Stimulated activated naive CD4-positive, alpha-beta T cell treated with Interleukin-2 at 50 U/mL for 16 hours (primary cell): ENCODE measurements around the gene TMOD4.
"Not testable (repeated sequence)": the region's sequence is repeated elsewhere in the genome, so short reads cannot be mapped to it uniquely, and the experiment has no call there.

Experiments
- DNase-seq: peaks from one replicate; lab custom pipeline; 2025; lab: John Stamatoyannopoulos, UW

The TMOD4 gene

DNA sequence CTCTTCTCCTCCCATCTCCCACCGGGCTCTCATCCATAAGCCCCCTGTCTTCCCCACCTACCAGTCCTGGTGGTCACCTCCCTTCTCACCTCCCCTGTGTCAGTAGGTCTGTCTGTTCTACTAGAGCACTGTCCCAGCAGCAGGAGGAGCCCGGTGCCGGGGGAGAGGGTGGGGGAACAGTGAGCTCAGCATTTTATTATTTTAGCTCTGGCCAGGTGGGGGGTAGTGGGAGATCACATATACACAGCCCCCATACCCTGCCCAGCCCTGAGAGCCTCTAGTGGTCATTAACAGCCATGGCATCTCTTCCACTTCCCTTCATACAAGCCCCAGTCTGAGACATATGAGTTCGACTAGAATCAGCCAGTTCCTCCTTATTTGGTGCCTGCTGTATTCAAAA, at the start of gene TMOD4:
TMOD4 (minus strand) TSS at position 119 of the 400 bp plus-strand sequence. CDS start 1,106 bp downstream, outside the sequence.
- DNase-seq, result no peak

DNA sequence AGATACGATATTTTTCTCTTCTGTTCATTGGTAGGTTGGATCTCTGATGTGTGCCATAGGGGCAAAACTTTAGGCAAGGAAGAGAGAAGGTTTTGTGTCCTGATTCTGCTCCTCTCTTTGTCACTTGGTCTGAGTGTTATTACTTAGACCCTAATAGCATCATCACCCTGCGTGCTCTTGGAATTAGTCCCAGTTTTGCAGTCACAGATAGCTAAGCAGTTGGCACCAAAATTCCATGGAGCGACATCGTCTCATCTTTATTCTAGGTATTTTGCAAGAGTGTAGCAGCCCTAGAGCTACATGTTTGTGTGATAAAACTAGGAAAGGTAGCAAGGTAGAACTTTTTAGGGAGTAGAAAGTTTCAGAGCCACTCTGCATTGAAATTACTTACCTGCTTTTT, 46.3 kb upstream of the TMOD4 start:
- DNase-seq, result no peak

DNA sequence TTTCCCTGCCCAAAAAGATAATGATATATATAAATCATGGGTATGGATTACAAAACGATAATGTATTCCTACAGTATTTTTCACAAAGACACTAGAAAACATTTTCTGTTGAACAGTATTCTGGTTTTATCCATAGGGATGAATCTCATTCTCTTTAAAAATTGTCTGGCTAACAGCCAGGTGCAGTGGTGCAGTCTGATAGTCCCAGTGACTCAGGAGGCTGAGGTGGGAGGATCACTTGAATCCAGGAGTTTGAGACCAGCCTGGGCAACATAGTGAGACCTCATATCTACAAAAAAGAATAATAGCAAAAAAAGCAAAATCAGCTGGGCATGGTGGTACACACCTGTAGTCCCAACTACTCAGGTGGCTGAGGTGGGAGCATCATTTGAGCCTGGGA, 45.8 kb upstream of the TMOD4 start:
- DNase-seq, result no peak

DNA sequence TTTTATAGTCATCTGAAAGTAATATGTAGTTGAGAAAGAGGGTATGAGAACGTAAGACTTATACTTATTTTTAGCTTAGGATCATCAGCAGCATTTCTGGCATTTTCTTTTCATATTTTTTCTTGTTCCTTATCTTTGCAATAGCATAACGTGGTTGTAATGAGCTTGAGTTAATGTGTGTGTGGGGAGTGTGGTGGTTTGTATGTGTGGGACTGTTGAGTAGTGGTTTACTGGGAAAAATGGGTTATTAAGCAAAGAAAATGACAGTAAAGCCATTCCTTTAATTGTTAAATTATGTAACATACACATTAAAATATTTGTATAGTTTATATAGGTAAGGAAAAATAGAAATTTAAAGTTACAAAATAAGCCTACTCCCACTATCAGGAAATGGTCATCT, 37.8 kb upstream of the TMOD4 start:
- no peak for DNase-seq

DNA sequence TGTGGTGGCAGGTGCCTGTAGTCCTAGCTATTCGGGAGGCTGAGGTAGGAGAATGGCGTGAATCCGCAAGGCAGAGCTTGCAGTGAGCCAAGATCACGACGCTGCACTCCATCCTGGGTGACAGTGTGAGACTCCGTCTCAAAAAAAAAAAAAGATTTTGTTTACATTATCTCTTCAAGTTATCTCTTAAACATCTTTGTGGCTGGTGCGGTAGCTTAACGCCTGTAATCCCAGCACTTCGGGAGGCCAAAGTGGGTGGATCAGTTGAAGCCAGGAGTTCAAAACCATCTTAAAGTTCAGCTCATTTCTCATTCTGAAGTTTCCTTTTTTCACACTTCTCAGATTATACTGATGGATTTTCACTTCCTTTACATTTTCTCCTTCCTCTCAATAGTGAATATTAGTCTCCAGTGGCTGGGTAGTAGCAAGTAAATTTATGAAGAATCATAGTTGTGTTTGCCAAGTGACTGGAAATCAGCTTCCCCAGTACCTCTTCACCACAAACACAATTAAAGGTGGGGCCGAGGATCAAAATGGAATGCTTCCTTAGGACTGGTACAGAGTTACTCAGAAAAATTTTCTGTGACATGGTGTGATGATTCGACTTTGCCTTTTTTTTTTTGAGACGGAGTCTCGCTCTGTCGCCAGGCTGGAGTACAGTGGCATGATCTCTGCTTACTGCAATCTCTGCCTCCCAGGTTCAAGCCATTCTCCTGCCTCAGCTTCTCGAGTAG, 36.4 kb upstream of the TMOD4 start:
- DNase-seq, result no peak

DNA sequence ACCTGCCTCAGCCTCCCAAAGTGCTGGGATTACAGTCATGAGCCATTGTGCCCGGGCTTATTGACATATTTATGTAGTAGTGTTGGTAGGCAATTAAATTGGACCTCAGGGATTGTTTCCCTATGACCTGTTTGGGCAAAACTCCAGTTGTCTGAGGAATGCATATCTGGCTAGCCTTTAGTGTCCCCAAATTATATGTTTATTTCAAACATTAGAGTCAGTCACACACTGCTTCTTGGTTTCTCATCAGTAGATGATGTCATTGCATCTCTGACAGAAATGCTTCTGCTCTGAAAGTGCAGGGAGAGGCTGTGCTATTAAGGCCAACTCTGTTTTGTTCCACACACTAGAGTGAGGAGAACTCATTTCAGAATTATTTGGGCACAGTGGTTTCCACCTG, 35.0 kb upstream of the TMOD4 start:
- no peak for DNase-seq

DNA sequence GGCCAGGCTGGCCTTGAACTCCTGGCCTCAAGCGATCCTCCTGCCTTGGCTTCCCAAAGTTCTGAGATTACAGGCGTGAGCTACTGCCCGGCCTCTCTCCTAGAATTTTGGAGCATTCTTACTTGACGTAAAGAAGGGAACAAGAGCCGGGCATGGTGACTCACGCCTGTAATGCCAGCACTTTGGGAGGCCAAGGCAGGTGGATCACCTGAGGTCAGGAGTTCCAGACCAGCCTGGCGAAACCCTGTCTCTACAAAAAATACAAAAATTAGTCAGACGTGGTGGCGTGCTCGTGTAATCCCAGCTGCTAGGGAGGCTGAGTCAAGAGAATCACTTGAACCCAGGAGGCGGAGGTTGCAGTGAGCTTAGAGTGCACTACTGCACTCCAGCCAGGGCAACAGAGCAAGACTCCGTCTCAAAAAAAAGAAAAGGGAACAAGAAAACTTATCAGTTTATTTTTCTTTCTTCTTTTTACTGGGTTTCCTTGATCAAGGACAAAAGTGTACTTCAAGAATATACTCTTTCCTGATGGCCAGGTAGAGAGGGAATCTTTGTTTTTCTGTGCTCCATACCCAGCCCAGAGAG, 29.7 kb upstream of the TMOD4 start:
- DNase-seq, result not testable (repeated sequence)

DNA sequence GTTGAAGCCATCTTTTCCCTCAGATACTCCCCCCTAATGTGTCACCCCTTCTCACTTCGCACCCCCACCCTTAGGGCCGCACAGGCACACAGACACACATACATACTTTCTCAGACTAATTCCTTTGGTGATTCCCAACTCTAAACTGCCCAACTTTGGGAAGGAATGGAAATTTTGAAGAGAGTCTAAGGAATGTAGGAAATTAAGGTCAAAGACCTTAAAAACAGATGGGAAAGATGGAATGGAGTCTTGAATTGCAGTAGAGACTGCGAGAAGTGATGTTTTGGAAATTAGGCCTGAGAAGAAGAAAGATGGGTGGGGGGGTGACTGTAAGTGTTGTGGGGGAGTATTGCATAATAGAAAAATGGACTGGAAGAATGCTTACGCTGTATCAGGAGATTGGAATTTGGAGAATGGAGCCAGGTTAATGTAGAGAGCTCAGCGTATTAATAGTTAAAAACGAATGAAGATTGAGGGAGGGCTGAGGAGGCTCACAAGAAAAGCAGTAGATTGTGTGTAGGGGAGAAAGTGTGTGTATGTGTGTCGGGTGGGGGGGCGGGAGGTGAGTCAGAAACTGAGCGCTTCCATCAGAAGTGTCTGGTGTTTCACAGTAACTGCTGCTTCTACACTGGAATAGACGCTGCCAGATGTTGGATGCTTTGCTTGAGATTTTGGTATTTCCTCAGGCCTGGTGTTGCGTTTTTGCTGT, 24.2 kb upstream of the TMOD4 start:
- peak; percentile 47 for DNase-seq

DNA sequence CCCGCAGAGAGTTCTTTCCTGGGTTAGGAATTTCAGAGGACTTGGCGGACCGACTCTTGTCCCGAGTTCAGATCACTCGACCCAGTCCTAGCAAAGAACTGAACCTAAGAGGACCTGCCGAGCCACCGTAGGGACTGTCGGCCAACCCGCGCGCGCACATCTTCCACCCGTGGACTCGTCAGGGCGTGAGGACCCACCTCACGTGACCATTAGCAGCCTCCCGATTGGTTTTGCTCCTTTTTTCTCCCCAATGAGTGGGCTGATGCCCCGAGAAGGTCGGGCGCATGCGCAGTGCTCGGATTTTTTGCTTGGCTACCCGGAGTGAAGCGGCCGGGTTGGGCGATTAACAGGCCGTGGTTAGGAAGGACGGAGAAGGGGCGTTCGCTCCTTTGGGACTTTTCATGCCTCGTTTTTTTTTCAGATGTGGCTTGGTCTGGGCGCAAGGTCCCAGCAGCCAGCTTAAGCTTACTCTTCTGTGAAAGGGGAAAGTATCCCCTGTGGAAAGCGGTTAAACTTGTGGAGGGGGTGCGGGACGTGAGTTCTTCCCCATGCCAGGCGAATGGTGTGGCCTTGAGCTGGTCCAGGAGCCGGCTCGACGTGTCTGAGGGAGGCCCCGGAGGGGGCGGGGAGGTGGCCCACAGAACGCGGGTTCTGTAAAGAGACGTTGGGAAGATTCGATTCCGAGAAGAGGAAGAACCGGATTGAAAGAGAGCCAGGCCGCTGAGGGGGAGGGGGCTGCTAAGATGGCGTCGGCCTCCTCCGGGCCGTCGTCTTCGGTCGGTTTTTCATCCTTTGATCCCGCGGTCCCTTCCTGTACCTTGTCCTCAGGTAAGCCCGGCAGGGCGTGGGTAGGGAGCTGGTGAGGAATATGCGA, 22.7 kb upstream of the TMOD4 start, which contains the start of gene PIP5K1A:
PIP5K1A (plus strand) TSS at position 299 of the 874 bp plus-strand sequence; CDS start at position 744, 445 bp downstream.
- peak; percentile 98 for DNase-seq

DNA sequence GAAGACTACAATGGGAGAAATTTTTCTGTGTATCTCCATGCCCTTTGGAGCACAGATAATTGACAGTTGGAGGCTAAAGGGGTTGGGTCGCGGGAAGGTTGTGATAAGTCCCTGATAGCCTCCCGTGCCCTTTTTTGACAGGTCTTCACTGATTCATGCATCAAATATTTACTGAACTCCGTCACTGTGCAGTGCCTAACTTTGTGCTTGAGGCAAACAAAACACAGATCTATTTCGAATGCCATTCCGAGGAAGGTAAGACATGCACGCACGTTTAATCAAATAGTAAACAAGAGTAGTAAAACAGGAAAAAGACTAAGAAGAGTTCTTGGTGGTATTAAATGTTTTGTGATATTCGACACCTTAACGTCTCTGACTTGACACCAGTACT, 22.1 kb upstream of the TMOD4 start:
- no peak for DNase-seq

DNA sequence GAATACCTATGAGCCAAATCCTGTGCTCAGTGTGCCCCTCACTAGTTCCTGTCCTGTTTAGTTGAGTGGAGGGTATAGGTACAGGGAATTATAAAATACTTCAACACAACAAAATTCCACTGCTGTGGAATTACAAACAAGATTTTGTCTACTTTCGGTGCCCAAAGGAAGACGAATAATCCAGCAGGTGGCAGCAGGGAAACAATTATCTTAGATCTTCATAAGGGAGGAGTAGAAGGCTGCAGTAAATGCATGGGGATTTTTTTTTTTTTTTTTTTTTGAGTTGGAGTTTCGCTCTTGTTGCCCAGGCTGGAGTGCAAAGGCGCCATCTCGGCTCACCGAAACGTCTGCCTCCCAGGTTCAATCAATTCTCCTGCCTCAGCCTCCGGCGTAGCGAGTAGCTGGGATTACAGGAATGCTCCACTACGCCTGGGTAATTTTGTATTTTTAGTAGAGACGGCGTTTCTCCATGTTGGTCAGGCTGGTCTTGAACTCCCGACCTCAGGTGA, 20.6 kb upstream of the TMOD4 start:
- DNase-seq, result peak; percentile 35

DNA sequence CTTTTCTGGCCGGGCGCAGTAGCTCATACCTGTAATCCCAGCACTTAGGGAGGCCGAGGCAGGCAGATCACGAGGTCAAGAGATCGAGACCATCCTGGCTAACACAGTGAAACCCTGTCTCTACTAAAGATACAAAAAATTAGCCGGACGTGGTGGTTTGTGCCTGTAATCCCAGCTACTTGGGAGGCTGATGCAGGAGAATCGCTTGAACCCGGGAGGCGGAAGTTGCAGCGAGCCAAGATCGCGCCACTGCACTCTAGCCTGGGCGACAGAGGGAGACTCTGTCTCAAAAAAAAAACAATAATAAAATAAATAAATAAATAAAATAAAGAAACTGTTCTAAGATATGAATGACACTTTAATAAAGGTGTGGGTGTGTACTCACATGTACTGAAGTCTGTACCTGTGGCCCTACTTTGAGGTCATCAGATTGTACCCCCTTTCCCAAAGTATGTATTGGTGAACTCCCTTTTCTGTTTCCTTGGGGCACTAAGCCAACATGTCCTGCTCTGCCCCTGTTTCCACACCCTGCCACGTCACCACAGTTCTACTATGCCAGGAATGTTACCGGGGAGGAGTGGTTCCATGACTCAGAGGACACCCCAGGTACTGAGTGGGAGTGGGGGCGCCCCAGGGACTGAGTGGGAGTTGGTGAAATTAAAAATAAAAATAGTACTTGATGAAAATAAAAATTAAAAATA, 19.3 kb upstream of the TMOD4 start:
- DNase-seq, result not testable (repeated sequence)

DNA sequence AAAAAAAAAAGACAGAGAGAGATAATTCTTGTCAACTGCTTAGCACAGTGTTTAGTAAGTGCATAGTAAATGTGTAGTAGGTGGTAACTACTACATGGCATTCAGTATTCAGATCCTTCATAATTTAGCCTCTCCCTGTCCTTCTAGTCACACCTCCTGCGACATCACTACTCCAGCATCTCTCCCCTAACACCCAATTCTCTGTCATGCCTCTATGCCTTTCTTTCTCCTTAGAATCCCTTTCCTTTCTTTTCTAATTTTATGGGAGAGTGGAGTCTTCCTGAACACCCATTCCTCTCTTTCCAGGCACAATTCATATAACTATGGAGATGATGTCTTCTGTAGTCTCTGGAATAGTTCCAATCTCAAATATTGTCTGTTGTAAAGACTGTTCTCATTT, 18.1 kb upstream of the TMOD4 start:
- DNase-seq, result no peak

DNA sequence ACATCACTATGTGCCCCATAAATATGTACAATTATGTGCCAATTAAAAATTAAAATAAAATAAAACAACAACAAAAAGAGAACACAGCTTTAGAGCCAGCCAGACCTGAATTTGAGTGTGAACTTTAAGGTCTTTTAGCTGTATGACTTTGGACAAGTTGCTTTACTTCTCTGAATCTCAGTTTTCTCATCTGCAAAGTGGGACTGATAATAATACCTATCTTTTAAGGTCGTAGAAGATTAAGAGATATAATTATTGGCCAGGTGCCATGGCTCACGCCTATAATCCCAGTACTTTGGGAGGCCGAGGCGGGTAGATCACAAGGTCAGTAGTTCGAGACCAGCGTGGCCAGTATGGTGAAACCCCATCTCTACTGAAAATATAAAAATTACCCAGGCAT, 17.5 kb upstream of the TMOD4 start:
- no peak for DNase-seq

DNA sequence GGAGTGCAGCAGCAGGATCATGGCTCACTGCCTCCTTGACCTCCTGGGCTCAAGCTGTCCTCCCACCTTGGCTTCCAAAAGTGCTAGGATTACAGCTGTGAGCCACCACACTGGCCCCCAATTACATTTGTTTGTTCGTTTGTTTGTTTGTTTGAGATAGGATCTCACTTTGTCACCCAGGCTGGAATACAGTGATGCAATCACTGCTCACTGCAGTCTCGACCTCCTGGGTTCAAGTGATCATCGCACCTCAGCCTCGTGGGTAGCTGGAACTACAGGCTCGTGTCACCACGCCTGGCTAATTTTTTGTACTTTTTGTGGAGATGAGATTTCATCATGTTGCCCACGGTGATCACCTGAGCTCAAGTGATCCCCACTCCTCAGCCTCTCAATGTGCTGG, 16.3 kb upstream of the TMOD4 start:
- DNase-seq, result no peak

DNA sequence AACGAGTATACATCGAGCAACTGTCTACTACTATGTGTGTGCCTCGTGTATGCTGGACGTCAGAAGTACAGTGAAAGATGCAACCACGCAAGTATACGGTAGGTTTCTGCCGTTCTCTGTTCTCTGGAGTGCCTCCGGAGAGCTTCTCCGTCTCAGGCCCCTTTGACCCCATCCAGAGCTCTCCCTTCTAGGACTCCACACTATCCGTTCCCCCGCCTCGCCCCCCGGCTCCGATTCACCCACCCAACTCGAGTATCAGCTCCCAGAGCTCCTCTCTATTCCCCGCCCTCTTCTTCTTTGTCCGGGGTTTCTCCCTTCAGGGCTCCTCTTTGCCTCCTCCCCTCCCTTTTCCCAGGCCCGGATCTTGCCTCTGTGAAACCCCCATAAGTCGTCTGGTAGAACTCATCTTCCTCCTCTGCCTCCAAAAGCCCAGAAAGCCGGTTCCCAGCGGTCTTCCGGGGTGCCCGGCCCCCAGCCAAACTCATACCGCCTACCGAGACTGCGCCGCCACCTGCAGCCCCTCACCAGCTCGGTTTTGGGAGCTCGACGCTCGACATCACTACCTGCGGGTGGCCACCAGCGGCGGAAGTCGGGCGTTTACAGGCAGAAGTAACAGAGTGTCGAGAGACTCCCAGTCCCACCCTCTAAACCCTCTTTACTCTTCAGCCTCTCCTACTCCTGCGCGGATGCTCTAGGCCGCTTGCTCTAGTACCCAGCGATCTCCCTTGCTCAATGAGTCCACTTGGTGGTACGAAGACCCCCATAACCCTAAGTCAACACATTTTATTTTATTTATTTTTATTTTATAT, 14.1 kb upstream of the TMOD4 start, which contains the start of gene VPS72:
VPS72 (minus strand) TSS at position 561 of the 809 bp plus-strand sequence; CDS start at position 485, 76 bp downstream.
- peak; percentile 85 for DNase-seq

DNA sequence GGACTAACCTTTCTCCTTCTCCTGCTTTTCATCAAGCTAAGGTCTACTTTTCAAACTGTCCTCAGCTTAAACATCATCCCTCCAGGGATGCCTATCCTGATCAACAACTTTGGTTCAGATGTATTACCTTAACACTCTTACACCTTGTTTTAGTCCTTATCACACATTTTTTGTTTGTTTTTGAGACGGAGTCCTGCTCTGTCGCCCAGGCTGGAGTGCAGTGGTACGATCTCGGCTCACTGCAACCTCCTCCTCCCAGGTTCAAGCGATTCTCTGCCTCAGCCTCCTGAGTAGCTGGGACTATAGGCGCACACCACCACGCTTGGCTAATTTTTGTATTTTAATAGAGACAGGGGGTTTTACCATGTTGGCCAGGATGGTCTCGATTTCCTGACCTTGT, 12.9 kb upstream of the TMOD4 start:
- DNase-seq, result not testable (repeated sequence)

DNA sequence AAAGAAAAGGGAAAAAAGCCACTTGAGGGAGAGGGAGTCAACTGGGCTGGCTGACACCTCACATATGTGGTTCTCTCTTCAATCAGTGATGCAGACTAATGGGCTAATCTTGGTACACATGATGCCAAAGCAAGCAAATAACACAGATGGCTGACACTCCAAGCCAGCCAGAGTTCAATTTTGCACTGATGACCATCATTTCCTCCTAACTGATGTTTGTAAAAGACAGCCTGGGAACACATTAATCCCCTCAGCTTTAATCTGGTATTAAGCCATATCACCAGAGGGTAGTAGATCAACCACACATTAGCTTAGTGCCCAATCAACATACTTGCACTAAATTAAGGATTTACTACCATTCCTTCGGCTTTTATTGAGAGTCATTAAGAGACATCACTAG, 11.4 kb upstream of the TMOD4 start:
- DNase-seq, result no peak

DNA sequence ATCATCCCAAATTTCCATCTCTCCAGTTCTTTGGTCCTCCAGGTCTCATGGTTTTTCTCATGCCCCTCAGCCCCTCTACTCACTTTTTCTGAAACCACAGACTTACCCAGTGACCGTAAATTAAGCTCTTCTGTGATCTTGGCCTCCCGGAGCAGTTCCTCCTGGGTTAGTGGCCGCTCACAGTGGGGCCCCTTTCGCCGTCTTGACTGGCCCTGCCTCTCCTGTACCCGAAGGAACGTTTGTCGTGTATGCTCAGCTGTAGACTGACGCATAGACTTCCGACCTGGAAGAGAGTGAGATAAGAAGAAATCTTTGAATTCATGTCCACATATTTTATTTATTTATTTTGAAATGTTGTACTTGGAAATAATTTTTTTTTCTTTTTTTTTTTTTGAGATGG, 8.4 kb upstream of the TMOD4 start:
- no peak for DNase-seq

DNA sequence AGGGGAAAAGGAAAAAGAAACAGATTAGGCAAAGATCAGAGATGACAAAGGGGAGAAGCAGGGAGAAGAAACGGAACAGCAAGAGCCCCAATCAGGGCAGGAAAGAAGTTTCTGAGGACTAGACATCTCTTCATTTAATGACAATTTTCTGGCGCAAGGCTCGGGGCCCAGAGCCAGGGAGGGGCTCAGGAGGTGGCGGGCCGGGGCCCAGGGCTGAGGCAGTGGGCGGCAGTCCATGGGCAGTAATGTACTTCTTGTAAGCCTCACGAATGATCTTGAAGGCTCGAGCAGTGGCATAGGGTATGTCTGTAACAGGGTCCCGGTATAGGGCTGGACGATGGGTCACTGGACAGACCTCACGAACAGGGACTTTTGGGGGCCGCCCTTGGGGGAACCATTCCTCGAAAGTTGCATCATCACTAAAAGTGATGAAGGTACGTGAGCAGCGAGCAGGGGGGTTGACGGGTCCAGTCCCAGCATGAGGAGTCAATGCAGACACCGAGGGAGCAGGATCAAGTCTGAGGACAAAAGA, 799 bp upstream of the TMOD4 start:
- no peak for DNase-seq
